T-helper 1 cell treated with Interleukin-12 subunit alpha and Interleukin-12 subunit beta and Interleukin-4 antibody, amounts not matched to agents 30 μg/mL and 1 μg/mL, for 36 hours (primary cell): ENCODE results near the gene GPR153.
A peak's percentile ranks its signal among the peaks of the same experiment; 100 is the strongest.

ENCODE experiments used
- H3K27ac Mint-ChIP-seq: one replicate; pipeline ENCODE4 v1.8.0; 2021; ENCODE audit warnings: mild to moderate bottlenecking, mixed read lengths
- H3K27me3 Mint-ChIP-seq: one replicate; pipeline ENCODE4 v1.8.0; 2021; ENCODE audit warnings: low read depth, mixed read lengths
- H3K36me3 Mint-ChIP-seq: one replicate; pipeline ENCODE4 v1.8.0; 2021; ENCODE audit warnings: low read depth, mixed read lengths
- H3K4me1 Mint-ChIP-seq: one replicate; pipeline ENCODE4 v1.8.0; 2021; ENCODE audit warnings: low read depth, mixed read lengths
- H3K4me3 Mint-ChIP-seq: one replicate; pipeline ENCODE4 v1.8.0; 2021; ENCODE audit warnings: mild to moderate bottlenecking, moderate library complexity, mixed read lengths
- H3K9me3 Mint-ChIP-seq: one replicate; pipeline ENCODE4 v1.8.0; 2021; ENCODE audit warnings: mixed read lengths

Gene GPR153

DNA sequence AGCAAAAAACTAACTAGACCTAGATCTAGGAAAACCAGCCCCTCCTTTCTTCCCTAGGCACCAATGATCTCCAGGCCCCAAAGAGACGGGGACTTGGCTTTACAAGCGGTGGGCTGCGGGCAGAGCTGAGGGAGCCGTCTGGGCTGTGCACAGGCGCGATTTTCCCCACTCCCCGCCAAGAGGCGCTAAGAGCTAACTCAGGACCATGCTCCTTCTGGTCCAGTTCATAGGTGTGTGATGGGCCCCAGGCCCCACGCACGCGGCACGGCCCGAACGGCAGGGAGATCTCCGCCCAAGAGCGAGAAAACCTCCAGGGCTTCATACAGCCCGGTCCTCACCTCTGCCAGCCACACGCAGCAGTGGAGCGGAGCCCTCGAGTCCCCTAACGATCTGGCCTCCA lies 7.5 kb upstream of the GPR153 start:
- Mint-ChIP-seq H3K4me1 (no peaks in the 10 kb centered on the region), H3K27me3 (no peaks in the 10 kb centered on the region), H3K27ac (no peak overlapping the region), H3K4me3 (no peak overlapping the region), H3K36me3 (no peaks in the 10 kb centered on the region), H3K9me3 (no peaks in the 10 kb centered on the region)

DNA sequence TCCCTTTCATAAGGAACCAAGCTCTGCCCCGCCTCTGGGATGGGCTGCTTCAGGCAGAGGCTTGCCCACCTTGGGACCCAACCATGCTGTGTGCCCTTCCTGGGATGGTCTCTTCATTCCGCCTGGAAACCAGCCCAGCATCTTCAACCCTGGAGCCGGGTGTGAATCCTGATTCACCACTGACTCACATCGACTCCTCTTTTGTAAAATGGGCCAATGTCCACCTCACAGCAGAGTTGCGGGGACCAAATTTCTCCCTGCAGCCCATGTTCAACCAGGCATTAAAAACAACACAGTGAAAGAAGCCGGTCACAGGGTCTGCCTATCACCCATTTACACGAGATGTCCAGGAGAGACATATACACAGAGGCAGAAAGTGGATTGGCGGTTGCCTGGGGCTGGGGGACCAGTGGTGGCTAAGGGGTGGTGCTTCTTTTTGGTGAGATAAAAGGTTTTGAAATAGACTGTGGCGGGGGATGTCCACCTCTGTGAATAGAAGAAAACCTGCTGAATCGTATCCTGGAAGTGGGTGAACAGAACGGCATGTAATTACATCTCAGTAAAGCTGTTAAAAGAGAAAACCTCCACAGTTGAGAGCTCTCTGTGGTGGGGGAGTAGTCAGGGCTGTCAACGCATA lies 6.9 kb upstream of the GPR153 start:
- Mint-ChIP-seq H3K27ac (no peak overlapping the region), H3K4me3 (no peak overlapping the region), H3K9me3 (no peaks in the 10 kb centered on the region), H3K27me3 (no peaks in the 10 kb centered on the region), H3K4me1 (no peaks in the 10 kb centered on the region), H3K36me3 (no peaks in the 10 kb centered on the region)

DNA sequence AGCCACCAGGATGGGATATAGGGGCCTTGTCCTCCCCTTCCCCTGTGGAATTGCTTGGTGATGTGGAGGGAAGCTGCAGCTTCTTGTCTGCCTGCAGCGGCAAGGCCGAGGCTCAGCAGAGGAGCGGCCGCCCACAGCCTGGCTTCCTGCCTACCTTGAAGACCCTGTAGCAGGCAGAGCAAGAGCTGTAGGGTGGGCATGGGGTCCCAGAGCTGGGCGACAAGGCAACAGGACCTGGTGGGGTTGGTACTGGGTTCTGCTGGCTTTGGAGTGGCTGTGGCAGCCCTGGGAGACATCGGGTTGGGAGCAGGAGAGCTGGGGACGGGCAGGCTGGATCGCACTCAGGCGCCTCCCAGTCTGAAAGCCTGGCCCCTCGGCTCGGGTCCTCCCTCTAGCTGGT lies 5.7 kb upstream of the GPR153 start:
- Mint-ChIP-seq H3K36me3 (no peaks in the 10 kb centered on the region), H3K9me3 (no peaks in the 10 kb centered on the region), H3K4me3 (no peak overlapping the region), H3K27me3 (peaks cover 7% of the 10 kb centered on the region), H3K4me1 (peaks cover 2% of the 10 kb centered on the region), H3K27ac (no peak overlapping the region)

DNA sequence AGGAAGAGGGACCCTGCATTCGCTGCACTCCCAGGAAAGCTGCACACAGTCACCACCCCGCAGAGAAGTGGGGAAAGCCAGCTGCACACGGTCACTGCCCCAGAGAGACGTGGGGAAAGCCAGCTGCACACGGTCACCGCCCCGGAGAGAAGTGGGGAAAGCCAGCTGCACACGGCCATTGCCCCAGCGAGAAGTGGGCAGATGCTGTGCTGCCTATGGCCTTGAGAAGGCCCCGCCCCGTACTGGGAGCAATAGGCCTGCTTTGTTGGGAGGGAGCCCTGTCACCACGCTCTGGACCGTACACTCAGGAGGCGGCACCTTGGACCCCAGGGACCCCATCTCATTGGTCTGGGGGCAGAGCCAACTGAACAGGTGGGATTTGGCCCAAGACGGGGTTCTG lies 4.3 kb upstream of the GPR153 start:
- no peaks in the 10 kb centered on the region for H3K36me3 Mint-ChIP-seq
- H3K9me3 Mint-ChIP-seq: no peaks in the 10 kb centered on the region
- H3K4me3 Mint-ChIP-seq: no peak overlapping the region

DNA sequence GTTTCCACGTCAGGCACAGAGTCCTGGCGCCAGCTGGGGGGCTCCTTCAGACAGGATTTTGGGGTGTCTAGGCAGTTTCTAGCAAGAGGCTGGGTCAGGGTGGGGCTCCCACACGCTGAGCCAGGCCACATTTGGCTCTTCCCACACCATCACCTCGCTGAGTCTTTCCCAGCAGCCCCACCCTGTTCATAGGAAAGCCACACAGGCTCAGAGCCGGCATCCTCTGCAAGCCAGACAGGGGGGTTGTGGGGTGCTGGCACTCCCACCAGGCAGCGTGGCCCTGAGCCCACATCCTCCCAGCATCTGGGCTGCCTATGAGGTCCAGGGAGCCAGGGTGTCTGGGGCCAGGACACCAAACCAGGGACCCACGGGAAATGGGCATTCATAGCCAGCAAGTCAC lies 2.8 kb upstream of the GPR153 start:
- peaks cover 22% of the 10 kb centered on the region for H3K27me3 Mint-ChIP-seq
- H3K27ac Mint-ChIP-seq: peak overlapping the region; percentile 41
- no peaks in the 10 kb centered on the region for H3K9me3 Mint-ChIP-seq
- no peaks in the 10 kb centered on the region for H3K36me3 Mint-ChIP-seq
- H3K4me3 Mint-ChIP-seq: no peak overlapping the region
- H3K4me1 Mint-ChIP-seq: peaks cover 7% of the 10 kb centered on the region

More for the DNA sequence above, 4.3 kb upstream of the GPR153 start:
- H3K27me3 Mint-ChIP-seq: peaks cover 11% of the 10 kb centered on the region
- H3K27ac Mint-ChIP-seq: no peak overlapping the region
- H3K4me1 Mint-ChIP-seq: peaks cover 2% of the 10 kb centered on the region

DNA sequence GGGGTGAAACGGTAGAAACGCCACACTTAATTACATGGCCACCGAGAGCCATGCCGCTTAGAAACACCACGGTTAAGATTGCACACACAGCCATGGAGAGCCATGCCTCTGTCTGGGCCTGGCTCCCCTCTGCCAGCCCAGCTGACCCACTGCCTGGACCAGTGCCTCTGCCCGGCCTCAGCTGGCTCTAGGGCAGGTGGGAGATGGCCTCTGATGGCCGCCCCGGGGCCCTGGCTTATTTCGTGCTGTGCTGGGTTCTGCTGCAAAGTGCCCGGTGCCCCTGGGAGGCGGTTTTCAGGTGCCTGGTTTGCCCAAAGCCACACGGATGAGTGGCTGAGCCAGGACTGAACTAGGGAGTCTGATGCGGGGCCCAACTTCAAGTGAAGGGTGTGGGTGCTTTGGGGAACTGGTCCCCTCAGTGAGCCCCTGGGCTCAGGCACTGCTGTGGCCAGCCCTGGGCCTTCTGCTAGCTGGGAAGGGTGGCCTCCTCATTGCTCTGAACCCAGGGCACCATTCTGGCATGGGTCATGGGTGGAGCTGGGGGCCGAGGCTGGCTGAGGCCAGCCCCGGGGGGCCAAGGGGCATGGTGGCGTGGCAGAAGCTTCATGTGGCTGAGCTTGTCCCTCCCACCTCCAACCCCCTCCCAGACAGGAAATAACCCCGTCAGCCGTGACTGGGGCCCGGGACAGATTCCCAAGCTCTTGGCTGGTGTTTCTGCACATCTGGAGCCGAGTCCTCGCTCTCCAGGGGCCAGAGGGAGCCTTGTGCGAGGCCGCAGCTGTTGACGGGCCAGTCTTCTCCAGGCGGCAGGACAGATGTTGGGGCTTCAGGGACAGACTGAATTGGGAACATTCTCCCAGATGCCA lies 1.9 kb upstream of the GPR153 start:
- H3K9me3 Mint-ChIP-seq: no peaks in the 10 kb centered on the region
- peaks cover 27% of the 10 kb centered on the region for H3K27me3 Mint-ChIP-seq
- no peaks in the 10 kb centered on the region for H3K36me3 Mint-ChIP-seq
- H3K4me3 Mint-ChIP-seq: no peak overlapping the region
- no peak overlapping the region for H3K27ac Mint-ChIP-seq
- peaks cover 7% of the 10 kb centered on the region for H3K4me1 Mint-ChIP-seq

DNA sequence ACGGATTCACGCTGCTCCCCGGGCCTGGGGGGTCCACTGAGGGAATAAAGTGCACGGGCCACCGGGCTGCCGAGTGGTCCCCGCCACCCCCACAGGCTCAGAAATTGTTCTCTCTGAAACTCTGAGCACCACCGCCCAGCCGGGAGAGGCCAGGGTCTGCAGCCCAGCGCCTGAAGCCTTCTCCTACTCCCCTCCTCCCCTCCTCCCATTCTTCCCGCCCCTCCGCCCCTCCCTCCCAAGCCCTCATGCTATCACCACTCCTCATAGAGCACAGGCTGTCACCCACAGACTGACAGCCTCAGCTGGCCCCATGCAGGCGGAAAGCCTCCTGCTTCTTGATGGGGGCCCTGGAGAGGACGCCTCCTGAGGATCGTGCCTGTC lies 707 bp upstream of the GPR153 start:
- Mint-ChIP-seq H3K9me3 (no peaks in the 10 kb centered on the region), H3K4me3 (peak overlapping the region; percentile 44), H3K36me3 (no peaks in the 10 kb centered on the region), H3K27me3 (peaks cover 28% of the 10 kb centered on the region), H3K27ac (no peak overlapping the region), H3K4me1 (peaks cover 7% of the 10 kb centered on the region)

DNA sequence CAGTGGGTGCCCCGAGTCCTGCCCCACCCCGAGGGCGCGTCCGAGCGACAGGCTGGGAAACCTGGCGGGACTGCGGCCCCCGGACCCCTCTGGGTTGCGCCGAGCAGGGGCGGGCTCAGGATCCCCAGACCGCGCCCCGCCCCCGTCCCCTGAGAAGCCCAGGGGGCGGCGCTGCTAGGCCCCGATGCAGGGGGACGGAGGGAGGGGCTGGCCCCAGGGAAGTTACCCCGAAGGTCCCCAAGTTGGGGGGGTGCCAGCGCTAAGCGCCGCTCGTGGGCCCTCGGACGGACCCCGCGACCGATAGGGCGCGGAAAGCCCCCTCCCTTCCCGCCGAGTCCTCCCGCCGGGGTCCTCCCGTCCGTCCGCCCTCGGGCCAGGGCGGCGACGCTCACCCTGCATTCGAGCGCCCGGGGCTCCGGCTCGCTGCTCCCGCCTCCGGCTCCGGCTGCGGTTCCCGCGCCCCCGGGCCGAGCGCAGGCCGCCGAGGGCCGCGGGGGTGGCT lies 414 bp downstream of the GPR153 start:
- Mint-ChIP-seq H3K36me3 (no peaks in the 10 kb centered on the region), H3K27ac (no peak overlapping the region), H3K4me3 (no peak overlapping the region), H3K27me3 (peaks cover 28% of the 10 kb centered on the region), H3K9me3 (no peaks in the 10 kb centered on the region), H3K4me1 (peaks cover 7% of the 10 kb centered on the region)

DNA sequence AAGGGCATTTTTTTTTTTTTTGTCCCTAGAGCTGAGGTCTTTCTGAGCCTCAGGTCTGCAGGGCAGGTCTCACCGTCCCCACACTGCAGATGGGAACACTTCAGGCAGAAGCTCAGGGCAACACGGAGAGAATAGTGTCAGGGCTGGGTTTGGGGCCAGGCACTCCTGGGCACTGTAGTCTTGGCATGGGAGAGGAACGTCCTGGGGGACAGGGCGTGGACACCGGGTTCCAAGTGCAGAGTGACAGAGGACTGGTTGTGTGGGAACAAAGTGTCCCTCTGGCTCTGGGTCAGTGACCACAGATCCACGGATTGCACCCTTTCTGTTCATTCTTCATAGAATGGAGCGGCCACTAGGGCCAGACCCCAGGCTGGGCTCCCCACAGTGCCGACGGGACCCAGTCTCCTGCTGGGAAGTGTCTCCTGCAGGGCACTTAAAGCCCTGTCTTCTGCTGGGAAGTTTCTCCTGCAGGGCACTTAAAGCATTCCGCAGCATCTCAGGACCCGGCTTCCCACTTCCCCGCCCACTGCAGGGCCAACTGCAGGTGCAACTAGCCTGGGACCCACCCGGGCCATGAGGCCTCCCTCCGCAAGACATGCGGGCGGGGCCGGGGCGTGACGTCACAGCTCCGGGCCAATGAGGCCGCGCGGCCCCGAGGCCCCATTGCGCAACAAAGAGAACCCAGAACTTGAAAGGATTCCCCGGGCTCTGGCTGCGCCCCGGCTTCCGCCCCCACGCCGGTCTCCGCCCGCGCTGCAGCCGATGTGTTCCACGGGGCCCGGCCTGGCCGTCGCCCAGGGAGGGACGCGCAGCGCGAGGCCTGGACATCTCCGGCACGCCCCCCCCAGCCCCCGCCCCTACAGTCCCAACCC lies 1.2 kb downstream of the GPR153 start:
- no peak overlapping the region for H3K27ac Mint-ChIP-seq

DNA sequence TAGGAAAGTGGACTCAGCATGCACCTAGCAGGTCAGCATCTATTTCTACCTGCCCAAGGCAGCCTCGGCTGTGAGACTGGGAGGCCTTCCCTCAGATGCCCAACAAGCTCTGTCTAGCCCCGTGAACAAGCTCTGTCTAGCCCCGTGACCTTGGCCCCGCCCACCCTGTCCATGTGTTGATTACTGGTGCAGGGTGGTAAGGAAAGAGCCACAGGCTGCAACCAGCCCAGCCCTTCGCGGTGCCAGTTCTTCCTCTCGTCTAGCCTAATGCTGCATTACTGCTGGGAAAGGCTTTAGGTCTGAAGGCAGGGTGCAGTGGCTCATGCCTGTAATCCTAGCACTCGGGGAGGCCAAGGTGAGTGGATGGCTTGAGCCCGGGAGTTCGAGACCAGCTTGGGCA lies 2.2 kb downstream of the GPR153 start:
- Mint-ChIP-seq H3K4me3 (peak overlapping the region; percentile 42), H3K4me1 (peaks cover 7% of the 10 kb centered on the region), H3K27me3 (peaks cover 28% of the 10 kb centered on the region)

More for the DNA sequence above, 1.2 kb downstream of the GPR153 start:
- H3K36me3 Mint-ChIP-seq: no peaks in the 10 kb centered on the region
- peaks cover 7% of the 10 kb centered on the region for H3K4me1 Mint-ChIP-seq
- H3K9me3 Mint-ChIP-seq: no peaks in the 10 kb centered on the region
- peak overlapping the region; percentile 34 for H3K4me3 Mint-ChIP-seq
- peaks cover 28% of the 10 kb centered on the region for H3K27me3 Mint-ChIP-seq

DNA sequence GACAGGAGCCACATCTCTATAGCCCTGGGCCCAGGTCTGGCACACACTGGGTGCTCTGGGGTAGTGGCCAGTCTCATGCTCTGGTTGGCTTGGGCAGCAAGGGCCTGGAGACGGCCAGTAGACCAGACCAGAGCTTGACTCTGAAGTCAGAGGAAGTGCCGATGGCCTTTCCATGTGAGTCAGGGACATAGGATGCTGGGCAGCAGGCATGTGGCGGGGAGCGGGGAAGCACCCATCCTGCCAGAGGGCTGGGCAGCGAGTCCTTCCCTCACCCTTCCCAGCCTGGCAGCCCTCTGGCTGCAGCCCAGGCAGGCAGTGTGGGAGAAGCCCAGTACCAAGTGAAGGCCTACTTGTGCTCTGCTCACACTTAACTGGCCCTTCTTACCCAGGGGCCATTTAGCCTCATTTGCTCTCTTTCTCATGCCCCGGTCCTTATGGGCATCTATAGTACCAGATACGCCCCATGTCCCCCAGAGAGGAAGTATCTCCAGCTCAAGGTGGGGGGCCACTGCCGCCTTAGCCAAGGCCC lies 3.3 kb downstream of the GPR153 start:
- no peaks in the 10 kb centered on the region for H3K36me3 Mint-ChIP-seq
- peaks cover 31% of the 10 kb centered on the region for H3K27me3 Mint-ChIP-seq
- no peak overlapping the region for H3K27ac Mint-ChIP-seq
- H3K4me1 Mint-ChIP-seq: peaks cover 7% of the 10 kb centered on the region
- no peak overlapping the region for H3K4me3 Mint-ChIP-seq
- H3K9me3 Mint-ChIP-seq: no peaks in the 10 kb centered on the region

More for the DNA sequence above, 2.2 kb downstream of the GPR153 start:
- Mint-ChIP-seq H3K27ac (no peak overlapping the region), H3K9me3 (no peaks in the 10 kb centered on the region), H3K36me3 (no peaks in the 10 kb centered on the region)

DNA sequence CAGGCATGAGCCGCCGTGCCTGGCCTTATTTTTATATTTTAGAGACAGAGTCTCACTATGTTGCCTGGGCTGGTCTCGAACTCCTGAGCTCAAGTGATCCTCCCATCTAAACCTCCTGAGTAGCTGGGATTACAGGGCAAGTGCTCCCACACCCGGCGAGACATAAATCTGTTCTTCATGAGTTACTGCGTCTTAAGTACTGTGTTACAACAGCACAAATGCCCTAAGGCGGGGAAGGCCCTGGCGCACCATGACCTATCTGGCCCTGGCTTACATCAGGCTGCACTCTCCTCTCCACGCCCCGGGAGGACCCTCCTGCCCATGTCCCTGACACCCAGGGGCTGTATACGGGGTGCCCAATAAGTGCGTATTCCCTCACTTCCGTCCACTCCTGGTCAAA lies 4.3 kb downstream of the GPR153 start:
- Mint-ChIP-seq H3K4me3 (no peak overlapping the region), H3K36me3 (no peaks in the 10 kb centered on the region), H3K27me3 (peaks cover 29% of the 10 kb centered on the region), H3K4me1 (peaks cover 5% of the 10 kb centered on the region), H3K9me3 (no peaks in the 10 kb centered on the region), H3K27ac (no peak overlapping the region)

DNA sequence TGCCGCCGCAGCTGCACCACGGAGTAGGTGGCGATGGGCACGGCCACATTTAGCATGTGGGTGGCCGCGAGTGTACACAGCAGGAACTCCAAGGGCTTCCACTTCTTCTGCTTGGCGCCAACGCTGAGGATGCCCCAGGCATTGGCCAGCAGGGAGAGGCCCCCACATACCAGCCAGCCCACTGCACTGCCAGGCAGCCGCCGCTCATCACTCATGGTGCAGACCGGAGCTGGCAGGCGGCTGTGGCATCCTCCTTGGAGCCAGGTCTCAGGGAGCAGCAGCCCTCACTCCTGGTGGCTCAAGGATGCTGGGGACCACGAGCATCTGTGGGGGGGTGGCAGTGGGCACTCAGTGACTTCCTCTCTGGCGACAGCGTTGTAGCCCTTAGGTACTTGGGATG lies 6.2 kb downstream of the GPR153 start:
- no peaks in the 10 kb centered on the region for H3K9me3 Mint-ChIP-seq
- H3K4me3 Mint-ChIP-seq: no peak overlapping the region
- no peaks in the 10 kb centered on the region for H3K36me3 Mint-ChIP-seq
- H3K27me3 Mint-ChIP-seq: peaks cover 36% of the 10 kb centered on the region
- peaks cover 5% of the 10 kb centered on the region for H3K4me1 Mint-ChIP-seq
- H3K27ac Mint-ChIP-seq: no peak overlapping the region

DNA sequence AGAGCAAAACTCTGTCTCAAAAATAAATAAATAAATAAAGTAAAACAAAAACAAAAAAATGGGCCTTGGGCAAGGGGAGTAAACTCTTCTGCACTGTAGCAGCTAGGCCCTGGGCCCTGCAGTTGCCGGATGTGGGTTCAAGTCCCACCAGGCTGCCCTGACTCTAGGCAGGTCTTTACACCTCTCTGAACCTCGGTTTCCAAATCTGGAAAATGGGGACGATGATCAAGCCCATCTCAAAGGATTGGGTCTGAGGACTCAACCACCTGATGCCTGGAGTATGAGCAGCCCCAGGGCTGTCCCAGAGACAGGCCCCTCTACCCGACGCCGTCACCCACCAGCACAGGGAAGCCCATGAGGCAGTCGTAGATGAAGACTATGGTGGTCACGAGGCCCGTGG lies 7.5 kb downstream of the GPR153 start:
- Mint-ChIP-seq H3K27me3 (peaks cover 30% of the 10 kb centered on the region), H3K36me3 (no peaks in the 10 kb centered on the region), H3K9me3 (no peaks in the 10 kb centered on the region), H3K27ac (no peak overlapping the region), H3K4me1 (no peaks in the 10 kb centered on the region), H3K4me3 (no peak overlapping the region)
